Activated naive CD8-positive, alpha-beta T cell treated with anti-CD3 and anti-CD28 coated beads, Interleukin-2, amount 10 ng/mL, durations not matched to agents 7 days and 5 days (primary cell): ENCODE results near the gene MRPS33. TPM values are rescaled to one million over a fixed set of nuclear protein-coding genes. Genes with fewer than 3 reads are reported as not detected.
"Not testable (repeated sequence)": the region's sequence is repeated elsewhere in the genome, so short reads cannot be mapped to it uniquely, and the experiment has no call there.

ENCODE experiments used
- ATAC-seq: fragments of 150-1000 bp; cut with Tn5 transposase; one replicate; pipeline ENCODE4 v1.10.0; 2021; ENCODE audit warnings: low read depth, moderate library complexity
- POLR2A ChIA-PET: fragments of 350-600 bp; sonication (Branson Sonifier 250); formaldehyde crosslinking; loops from one replicate; lab custom pipeline; 2021; ENCODE audit warnings: antibody characterized with exemption; lab: Charles Lee
- DNase-seq: peaks from one replicate; pipeline ENCODE4 v3.0.0; 2021
- H3K27ac Mint-ChIP-seq: one replicate; pipeline ENCODE4 v1.8.0; 2022; ENCODE audit warnings: mild to moderate bottlenecking, mixed read lengths
- H3K27me3 Mint-ChIP-seq: one replicate; pipeline ENCODE4 v1.8.0; 2022; ENCODE audit warnings: mild to moderate bottlenecking, moderate library complexity, mixed read lengths
- H3K36me3 Mint-ChIP-seq: one replicate; pipeline ENCODE4 v1.8.0; 2021; ENCODE audit warnings: mild to moderate bottlenecking, mixed read lengths
- H3K4me1 Mint-ChIP-seq: one replicate; pipeline ENCODE4 v1.8.0; 2021; ENCODE audit warnings: mixed read lengths
- H3K4me3 Mint-ChIP-seq: one replicate; pipeline ENCODE4 v1.8.0; 2022; ENCODE audit warnings: mild to moderate bottlenecking, moderate library complexity, mixed read lengths
- H3K9me3 Mint-ChIP-seq: one replicate; pipeline ENCODE4 v1.8.0; 2021; ENCODE audit warnings: mixed read lengths
- total RNA-seq, 2 experiments: library from RNA; stranded (reverse); gene quantifications; one replicate each; pipeline ENCODE4 v1.2.3, GENCODE V29; 2021

The MRPS33 gene
- total RNA-seq, 2 experiments from 2014 or later: 44.4 to 47.0 TPM

- H3K9me3 Mint-ChIP-seq, H3K36me3 Mint-ChIP-seq, DNase-seq, H3K4me1 Mint-ChIP-seq, H3K4me3 Mint-ChIP-seq, POLR2A ChIA-PET, ATAC-seq, H3K27ac Mint-ChIP-seq, H3K27me3 Mint-ChIP-seq: not testable (repeated sequence)
Observed at GRCh38 chr7:140956997-140957396, 57.8 kb downstream of the MRPS33 start.

Other genes starting within 250 kb of the MRPS33 start
- gene BRAF, start 90.0 kb downstream of the MRPS33 start, total RNA-seq: 10 to 100 TPM; 34.4 to 39.4 TPM
- under 1 TPM in 1 of 2 experiments, not detected in 1; 0.06 TPM for gene TMEM178B, start 59.1 kb upstream of the MRPS33 start, total RNA-seq